ENCODE measurements around the gene C17orf114.

C17orf114 gene

DNA sequence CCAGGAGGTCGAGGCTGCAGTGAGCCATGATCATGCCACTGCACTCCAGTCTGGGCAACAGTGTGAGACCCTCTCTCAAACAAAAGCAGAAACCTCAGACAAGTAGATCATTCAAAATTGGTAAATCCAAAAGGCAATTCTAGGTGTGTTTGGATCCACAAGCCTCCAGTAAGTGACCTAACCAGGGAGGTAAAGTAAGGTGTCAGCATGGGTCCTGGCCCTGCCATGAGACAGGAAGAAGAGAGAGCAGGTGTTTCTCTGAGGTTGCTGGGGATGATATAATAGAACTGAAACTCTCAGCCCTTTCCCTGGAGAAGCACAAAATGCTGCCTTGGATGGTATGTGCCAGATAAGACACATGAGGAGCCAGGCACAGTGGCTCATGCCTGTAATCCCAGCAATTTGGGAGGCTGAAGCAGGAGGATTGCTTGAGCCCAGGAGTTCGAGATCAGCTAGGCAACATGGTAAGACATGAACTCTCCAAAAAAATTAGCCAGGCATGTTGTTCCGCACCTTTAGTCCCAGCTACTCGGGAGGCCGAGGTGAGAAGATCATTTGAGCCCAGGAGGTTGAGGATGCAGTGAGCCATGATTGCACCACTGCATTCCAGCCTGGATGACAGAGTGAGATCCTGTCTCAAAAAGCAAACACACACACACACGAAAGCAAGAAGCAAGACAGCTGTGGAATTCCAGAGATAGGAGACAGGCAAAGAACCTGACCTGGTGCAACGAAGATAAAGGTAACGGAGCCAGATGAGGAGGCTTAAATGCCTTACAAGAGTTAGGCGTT, 24.0 kb downstream of the C17orf114 start:
- no peak overlapping the region for H3K27ac ChIP-seq (ENCODE audit: low read depth in 1 of 2, low read length in 2 of 2)
- 89% methylated on average over 9 of the region's 9 CpGs for whole genome bisulfite sequencing
- no peaks in the 10 kb centered on the region for H3K27me3 ChIP-seq (ENCODE audit: control insufficient read depth in 4 of 4, insufficient read depth in 4 of 4, low read length in 3 of 4)
- no peak overlapping the region for H3K4me3 ChIP-seq (ENCODE audit: low read depth in 1 of 3, low read length in 3 of 3)
- no peak overlapping the region for H3K9ac ChIP-seq (ENCODE audit: low read depth in 1 of 2, low read length in 2 of 2)
- H3K9me3 ChIP-seq (ENCODE audit: control insufficient read depth in 4 of 4, low read length in 3 of 4), result no peaks in the 10 kb centered on the region
- DNase-seq (ENCODE audit: low spot score), result no peak
- peaks cover 0 to 3% (median under 1%) of the 10 kb centered on the region in 4 donors for H3K36me3 ChIP-seq (ENCODE audit: control insufficient read depth in 4 of 4, insufficient read depth in 3 of 4, low read depth in 1 of 4, low read length in 3 of 4)
- TF ChIP-seq RXRA (IDR thresholded peaks at IDR 0.05) (no peak), HNF4A (conservative IDR thresholded peaks at IDR 0.05) (no peak), RAD21 (IDR thresholded peaks at IDR 0.05) (no peak), NR2F2 (IDR thresholded peaks at IDR 0.05) (no peak), EGR1 (IDR thresholded peaks at IDR 0.05; ENCODE audit: low read depth in 2 of 2) (no peak), FOXA2 (IDR thresholded peaks at IDR 0.05) (no peak), SP1 (IDR thresholded peaks at IDR 0.05) (no peak), YY1 (IDR thresholded peaks at IDR 0.05) (no peak), JUND (IDR thresholded peaks at IDR 0.05) (no peak)
- TF ChIP-seq, protein P1, sequence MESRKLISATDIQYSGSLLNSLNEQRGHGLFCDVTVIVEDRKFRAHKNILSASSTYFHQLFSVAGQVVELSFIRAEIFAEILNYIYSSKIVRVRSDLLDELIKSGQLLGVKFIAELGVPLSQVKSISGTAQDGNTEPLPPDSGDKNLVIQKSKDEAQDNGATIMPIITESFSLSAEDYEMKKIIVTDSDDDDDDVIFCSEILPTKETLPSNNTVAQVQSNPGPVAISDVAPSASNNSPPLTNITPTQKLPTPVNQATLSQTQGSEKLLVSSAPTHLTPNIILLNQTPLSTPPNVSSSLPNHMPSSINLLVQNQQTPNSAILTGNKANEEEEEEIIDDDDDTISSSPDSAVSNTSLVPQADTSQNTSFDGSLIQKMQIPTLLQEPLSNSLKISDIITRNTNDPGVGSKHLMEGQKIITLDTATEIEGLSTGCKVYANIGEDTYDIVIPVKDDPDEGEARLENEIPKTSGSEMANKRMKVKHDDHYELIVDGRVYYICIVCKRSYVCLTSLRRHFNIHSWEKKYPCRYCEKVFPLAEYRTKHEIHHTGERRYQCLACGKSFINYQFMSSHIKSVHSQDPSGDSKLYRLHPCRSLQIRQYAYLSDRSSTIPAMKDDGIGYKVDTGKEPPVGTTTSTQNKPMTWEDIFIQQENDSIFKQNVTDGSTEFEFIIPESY (IDR thresholded peaks at IDR 0.05), result no peak
- H3K4me1 ChIP-seq (ENCODE audit: control insufficient read depth in 4 of 4, insufficient read depth in 4 of 4, low read length in 3 of 4), result no peaks in the 10 kb centered on the region

DNA sequence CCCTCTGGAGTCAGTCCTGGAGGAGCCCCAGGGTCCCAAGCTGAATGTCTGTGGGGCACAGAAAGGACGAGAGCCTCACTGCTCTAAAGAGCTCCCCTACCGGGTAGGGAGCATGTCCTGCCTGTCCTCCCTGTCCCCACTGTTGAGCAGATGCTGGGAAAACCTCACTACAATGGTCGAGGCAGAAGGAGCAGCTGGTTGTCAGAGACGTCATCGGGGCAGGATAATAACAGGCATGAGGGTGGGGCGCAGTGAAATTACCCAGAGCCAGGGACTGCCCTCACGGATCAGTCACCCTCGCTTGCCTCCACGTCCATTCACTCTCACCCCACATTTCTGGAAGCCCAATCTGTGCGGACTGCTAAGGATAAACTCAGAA, 29.9 kb downstream of the C17orf114 start:
- 45% methylated on average over 10 of the region's 10 CpGs for WGBS
- peaks cover 0 to 14% (median 7%) of the 10 kb centered on the region in 4 donors for H3K4me1 ChIP-seq (ENCODE audit: control insufficient read depth in 4 of 4, insufficient read depth in 4 of 4, low read length in 3 of 4)
- TF ChIP-seq TAF1 (conservative IDR thresholded peaks at IDR 0.05), result peak; percentile 14
- TF ChIP-seq GABPA (IDR thresholded peaks at IDR 0.05 in 1 of 2, conservative IDR thresholded peaks at IDR 0.05 in 1 of 2), result no peak
- H3K4me3 ChIP-seq (ENCODE audit: low read depth in 1 of 3, low read length in 3 of 3), result peak overlapping the region; percentile 53 to 89 (median 57)
- H3K9ac ChIP-seq (ENCODE audit: low read depth in 1 of 2, low read length in 2 of 2), result peak overlapping the region; percentile 77 to 84
- H3K9me3 ChIP-seq (ENCODE audit: control insufficient read depth in 4 of 4, low read length in 3 of 4), result no peaks in the 10 kb centered on the region
- H3K27ac ChIP-seq (ENCODE audit: low read depth in 1 of 2, low read length in 2 of 2), result peak overlapping the region; percentile 78 to 96
- H3K36me3 ChIP-seq (ENCODE audit: control insufficient read depth in 4 of 4, insufficient read depth in 3 of 4, low read depth in 1 of 4, low read length in 3 of 4), result no peaks in the 10 kb centered on the region
- no peak for DNase-seq (ENCODE audit: low spot score)
- no peaks in the 10 kb centered on the region for H3K27me3 ChIP-seq (ENCODE audit: control insufficient read depth in 4 of 4, insufficient read depth in 4 of 4, low read length in 3 of 4)

DNA sequence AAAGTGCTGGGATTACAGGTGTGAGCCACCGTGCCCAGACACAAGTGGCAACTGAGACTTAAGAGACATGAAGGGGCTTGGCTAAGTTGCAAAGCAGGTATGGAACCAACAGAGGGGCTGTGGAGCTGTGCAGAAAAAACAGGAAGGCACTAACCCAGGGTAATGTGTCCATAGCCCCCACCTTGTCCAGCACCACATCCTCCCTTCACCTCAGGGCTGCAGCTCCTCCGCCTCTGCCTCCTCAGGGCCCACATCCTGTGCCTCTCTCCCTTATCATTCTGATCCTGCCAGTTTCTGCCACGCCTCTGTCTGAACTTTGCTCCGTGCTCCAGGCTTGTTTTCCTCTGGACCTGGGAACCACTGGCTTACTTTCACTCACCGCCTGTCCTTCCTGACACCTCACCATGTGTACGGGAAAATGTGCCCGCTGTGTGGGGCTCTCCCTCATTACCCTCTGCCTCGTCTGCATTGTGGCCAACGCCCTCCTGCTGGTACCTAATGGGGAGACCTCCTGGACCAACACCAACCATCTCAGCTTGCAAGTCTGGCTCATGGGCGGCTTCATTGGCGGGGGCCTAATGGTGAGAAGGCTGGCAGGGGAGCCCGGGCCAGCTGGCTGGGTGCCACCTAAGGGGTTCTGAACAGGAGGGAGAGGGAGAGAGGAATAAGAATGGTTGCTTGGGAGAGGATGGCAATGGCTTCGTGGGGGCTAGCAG, 30.5 kb downstream of the C17orf114 start, which contains the start of gene TM4SF5:
TM4SF5 (plus strand) TSS at position 368 of the 716 bp plus-strand sequence; CDS start at position 405, 37 bp downstream.
- Histone ChIP-seq H3K27ac (ENCODE audit: low read depth in 1 of 2, low read length in 2 of 2) (peak within 1 kb of the TSS; percentile 78 to 96), H3K4me3 (ENCODE audit: low read depth in 1 of 3, low read length in 3 of 3) (peak within 1 kb of the TSS; percentile 53 to 89 (median 57)), H3K9ac (ENCODE audit: low read depth in 1 of 2, low read length in 2 of 2) (peak within 1 kb of the TSS; percentile 77 to 84), H3K36me3 (ENCODE audit: control insufficient read depth in 4 of 4, insufficient read depth in 3 of 4, low read depth in 1 of 4, low read length in 3 of 4) (no peaks in the 10 kb centered on the region), H3K27me3 (ENCODE audit: control insufficient read depth in 4 of 4, insufficient read depth in 4 of 4, low read length in 3 of 4) (no peaks in the 10 kb centered on the region), H3K9me3 (ENCODE audit: control insufficient read depth in 4 of 4, low read length in 3 of 4) (no peaks in the 10 kb centered on the region), H3K4me1 (ENCODE audit: control insufficient read depth in 4 of 4, insufficient read depth in 4 of 4, low read length in 3 of 4) (peaks cover 0 to 14% (median 7%) of the 10 kb centered on the region in 4 donors)
- peak; percentile 62 for DNase-seq (ENCODE audit: low spot score)
- 26% methylated on average over 13 of the region's 13 CpGs for WGBS
- TF ChIP-seq, protein P2, sequence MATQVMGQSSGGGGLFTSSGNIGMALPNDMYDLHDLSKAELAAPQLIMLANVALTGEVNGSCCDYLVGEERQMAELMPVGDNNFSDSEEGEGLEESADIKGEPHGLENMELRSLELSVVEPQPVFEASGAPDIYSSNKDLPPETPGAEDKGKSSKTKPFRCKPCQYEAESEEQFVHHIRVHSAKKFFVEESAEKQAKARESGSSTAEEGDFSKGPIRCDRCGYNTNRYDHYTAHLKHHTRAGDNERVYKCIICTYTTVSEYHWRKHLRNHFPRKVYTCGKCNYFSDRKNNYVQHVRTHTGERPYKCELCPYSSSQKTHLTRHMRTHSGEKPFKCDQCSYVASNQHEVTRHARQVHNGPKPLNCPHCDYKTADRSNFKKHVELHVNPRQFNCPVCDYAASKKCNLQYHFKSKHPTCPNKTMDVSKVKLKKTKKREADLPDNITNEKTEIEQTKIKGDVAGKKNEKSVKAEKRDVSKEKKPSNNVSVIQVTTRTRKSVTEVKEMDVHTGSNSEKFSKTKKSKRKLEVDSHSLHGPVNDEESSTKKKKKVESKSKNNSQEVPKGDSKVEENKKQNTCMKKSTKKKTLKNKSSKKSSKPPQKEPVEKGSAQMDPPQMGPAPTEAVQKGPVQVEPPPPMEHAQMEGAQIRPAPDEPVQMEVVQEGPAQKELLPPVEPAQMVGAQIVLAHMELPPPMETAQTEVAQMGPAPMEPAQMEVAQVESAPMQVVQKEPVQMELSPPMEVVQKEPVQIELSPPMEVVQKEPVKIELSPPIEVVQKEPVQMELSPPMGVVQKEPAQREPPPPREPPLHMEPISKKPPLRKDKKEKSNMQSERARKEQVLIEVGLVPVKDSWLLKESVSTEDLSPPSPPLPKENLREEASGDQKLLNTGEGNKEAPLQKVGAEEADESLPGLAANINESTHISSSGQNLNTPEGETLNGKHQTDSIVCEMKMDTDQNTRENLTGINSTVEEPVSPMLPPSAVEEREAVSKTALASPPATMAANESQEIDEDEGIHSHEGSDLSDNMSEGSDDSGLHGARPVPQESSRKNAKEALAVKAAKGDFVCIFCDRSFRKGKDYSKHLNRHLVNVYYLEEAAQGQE (IDR thresholded peaks at IDR 0.05), result peak; percentile 91
- TF ChIP-seq FOXA2 (IDR thresholded peaks at IDR 0.05) (peak; percentile 50), HNF4A (conservative IDR thresholded peaks at IDR 0.05) (peak; percentile 94 to 97), FOXA1 (IDR thresholded peaks at IDR 0.05) (peak; percentile 64), HNF4G (IDR thresholded peaks at IDR 0.05) (peak; percentile 78), SP1 (IDR thresholded peaks at IDR 0.05) (peak; percentile 91), RAD21 (IDR thresholded peaks at IDR 0.05) (peak; percentile 51 to 67), TAF1 (conservative IDR thresholded peaks at IDR 0.05) (peak; percentile 58), GABPA (IDR thresholded peaks at IDR 0.05 in 1 of 2, conservative IDR thresholded peaks at IDR 0.05 in 1 of 2) (peak in 1 of 2 donors; percentile 48), JUND (IDR thresholded peaks at IDR 0.05) (peak in 1 of 2 donors; percentile 33), RXRA (IDR thresholded peaks at IDR 0.05) (peak; percentile 76 to 86), EGR1 (IDR thresholded peaks at IDR 0.05; ENCODE audit: low read depth in 2 of 2) (no peak), NR2F2 (IDR thresholded peaks at IDR 0.05) (no peak)
- TF ChIP-seq, protein P3, sequence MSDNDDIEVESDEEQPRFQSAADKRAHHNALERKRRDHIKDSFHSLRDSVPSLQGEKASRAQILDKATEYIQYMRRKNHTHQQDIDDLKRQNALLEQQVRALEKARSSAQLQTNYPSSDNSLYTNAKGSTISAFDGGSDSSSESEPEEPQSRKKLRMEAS (IDR thresholded peaks at IDR 0.05), result peak; percentile 93
- TF ChIP-seq, protein P1 (IDR thresholded peaks at IDR 0.05), result no peak
